Ishikawa (cell line): Measurements from ENCODE around the gene RAX2.

Experiments used
- CEBPB ChIP-seq: IDR thresholded peaks from 2 replicates; pipeline ENCODE4 v1.6.1; 2012
- CREB1 ChIP-seq: IDR thresholded peaks from 2 replicates; pipeline ENCODE4 v1.6.1; 2012; ENCODE audit warnings: low read depth
- EGR1 ChIP-seq: IDR thresholded peaks from 2 replicates; pipeline ENCODE4 v1.6.1; 2012
- EP300 ChIP-seq: IDR thresholded peaks from 2 replicates; pipeline ENCODE4 v1.6.1; 2012; ENCODE audit warnings: borderline replicate concordance
- FOXM1 ChIP-seq: IDR thresholded peaks from 2 replicates; pipeline ENCODE4 v1.6.1; 2012; ENCODE audit warnings: low read depth, borderline replicate concordance
- NFIC ChIP-seq: IDR thresholded peaks from 2 replicates; pipeline ENCODE4 v1.6.1; 2012
- RAD21 ChIP-seq: IDR thresholded peaks from 2 replicates; pipeline ENCODE4 v1.6.1; 2012; ENCODE audit warnings: low read depth
- TAF1 ChIP-seq: IDR thresholded peaks from 2 replicates; pipeline ENCODE4 v1.6.1; 2012; ENCODE audit warnings: low read depth, mild to moderate bottlenecking
- TCF12 ChIP-seq: IDR thresholded peaks from 2 replicates; pipeline ENCODE4 v1.6.1; 2012; ENCODE audit warnings: low read depth
- TEAD4 ChIP-seq: IDR thresholded peaks from 2 replicates; pipeline ENCODE4 v1.6.1; 2012
- YY1 ChIP-seq: IDR thresholded peaks from 2 replicates; pipeline ENCODE4 v1.6.1; 2012; ENCODE audit warnings: low read depth
- ZBTB7A ChIP-seq: IDR thresholded peaks from 2 replicates; pipeline ENCODE4 v1.6.1; 2012; ENCODE audit warnings: low read depth
- TF ChIP-seq, protein P1 (sequence below): IDR thresholded peaks from 2 replicates; pipeline ENCODE4 v1.6.1; 2012
- TF ChIP-seq, protein P2 (sequence below): IDR thresholded peaks from 2 replicates; pipeline ENCODE4 v1.6.1; 2012
- TF ChIP-seq, protein P3 (sequence below): IDR thresholded peaks from 2 replicates; pipeline ENCODE4 v1.6.1; 2012; ENCODE audit warnings: low read depth, mild to moderate bottlenecking

Gene RAX2

DNA sequence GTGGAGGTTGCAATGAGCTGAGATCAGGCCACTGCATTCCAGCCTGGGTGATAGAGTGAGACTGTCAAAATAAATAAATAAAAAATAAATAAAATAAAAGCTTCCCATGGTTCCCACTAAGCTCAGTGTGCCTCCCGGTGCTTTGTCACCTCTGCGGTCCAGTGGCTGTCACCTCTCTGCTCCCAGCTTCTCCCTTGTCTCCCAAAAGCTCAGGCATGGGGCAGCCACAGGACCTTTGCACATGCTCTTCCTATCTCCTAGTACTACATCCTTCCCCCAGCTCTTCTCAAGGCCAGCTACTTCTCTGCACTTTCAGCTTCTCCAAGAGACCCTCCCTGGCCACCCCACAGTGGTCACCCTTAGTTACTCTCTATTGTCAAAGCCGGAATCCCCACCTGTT, 21.8 kb upstream of the RAX2 start:
- TF ChIP-seq FOXM1 (no peak), CREB1 (no peak), TAF1 (no peak), EP300 (no peak), TCF12 (no peak), TEAD4 (no peak), YY1 (no peak), ZBTB7A (no peak), RAD21 (no peak), CEBPB (no peak), NFIC (no peak), EGR1 (no peak)
- TF ChIP-seq, protein P1, sequence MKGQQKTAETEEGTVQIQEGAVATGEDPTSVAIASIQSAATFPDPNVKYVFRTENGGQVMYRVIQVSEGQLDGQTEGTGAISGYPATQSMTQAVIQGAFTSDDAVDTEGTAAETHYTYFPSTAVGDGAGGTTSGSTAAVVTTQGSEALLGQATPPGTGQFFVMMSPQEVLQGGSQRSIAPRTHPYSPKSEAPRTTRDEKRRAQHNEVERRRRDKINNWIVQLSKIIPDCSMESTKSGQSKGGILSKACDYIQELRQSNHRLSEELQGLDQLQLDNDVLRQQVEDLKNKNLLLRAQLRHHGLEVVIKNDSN = no peak
- TF ChIP-seq, protein P2, sequence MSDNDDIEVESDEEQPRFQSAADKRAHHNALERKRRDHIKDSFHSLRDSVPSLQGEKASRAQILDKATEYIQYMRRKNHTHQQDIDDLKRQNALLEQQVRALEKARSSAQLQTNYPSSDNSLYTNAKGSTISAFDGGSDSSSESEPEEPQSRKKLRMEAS = no peak
- TF ChIP-seq, protein P3, sequence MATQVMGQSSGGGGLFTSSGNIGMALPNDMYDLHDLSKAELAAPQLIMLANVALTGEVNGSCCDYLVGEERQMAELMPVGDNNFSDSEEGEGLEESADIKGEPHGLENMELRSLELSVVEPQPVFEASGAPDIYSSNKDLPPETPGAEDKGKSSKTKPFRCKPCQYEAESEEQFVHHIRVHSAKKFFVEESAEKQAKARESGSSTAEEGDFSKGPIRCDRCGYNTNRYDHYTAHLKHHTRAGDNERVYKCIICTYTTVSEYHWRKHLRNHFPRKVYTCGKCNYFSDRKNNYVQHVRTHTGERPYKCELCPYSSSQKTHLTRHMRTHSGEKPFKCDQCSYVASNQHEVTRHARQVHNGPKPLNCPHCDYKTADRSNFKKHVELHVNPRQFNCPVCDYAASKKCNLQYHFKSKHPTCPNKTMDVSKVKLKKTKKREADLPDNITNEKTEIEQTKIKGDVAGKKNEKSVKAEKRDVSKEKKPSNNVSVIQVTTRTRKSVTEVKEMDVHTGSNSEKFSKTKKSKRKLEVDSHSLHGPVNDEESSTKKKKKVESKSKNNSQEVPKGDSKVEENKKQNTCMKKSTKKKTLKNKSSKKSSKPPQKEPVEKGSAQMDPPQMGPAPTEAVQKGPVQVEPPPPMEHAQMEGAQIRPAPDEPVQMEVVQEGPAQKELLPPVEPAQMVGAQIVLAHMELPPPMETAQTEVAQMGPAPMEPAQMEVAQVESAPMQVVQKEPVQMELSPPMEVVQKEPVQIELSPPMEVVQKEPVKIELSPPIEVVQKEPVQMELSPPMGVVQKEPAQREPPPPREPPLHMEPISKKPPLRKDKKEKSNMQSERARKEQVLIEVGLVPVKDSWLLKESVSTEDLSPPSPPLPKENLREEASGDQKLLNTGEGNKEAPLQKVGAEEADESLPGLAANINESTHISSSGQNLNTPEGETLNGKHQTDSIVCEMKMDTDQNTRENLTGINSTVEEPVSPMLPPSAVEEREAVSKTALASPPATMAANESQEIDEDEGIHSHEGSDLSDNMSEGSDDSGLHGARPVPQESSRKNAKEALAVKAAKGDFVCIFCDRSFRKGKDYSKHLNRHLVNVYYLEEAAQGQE = no peak

DNA sequence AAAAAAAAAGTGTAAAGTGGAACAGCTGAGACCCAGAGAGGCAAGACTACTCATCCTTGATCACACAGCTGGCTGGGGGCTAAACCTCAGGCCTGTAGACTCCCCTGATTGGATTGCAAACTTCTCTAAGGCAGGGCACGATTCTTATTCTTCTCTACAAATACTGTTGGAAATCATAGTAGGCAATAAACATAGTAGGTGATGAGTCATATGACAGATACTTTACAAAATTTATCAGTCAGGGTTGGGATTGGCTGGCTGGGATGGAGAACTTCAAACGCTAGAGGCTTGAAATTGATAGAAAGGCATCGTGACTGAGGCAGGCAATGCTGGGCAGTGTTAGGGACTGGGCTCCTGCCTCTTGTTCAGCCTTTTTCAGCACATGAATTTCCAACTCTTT, 20.1 kb upstream of the RAX2 start:
- TF ChIP-seq CEBPB (no peak), EGR1 (no peak), TAF1 (no peak), CREB1 (no peak), ZBTB7A (no peak), RAD21 (no peak), EP300 (no peak), TCF12 (no peak), YY1 (no peak), FOXM1 (no peak), NFIC (no peak), TEAD4 (no peak)
- TF ChIP-seq, protein P1 = no peak
- TF ChIP-seq, protein P2 = no peak
- TF ChIP-seq, protein P3 = no peak

DNA sequence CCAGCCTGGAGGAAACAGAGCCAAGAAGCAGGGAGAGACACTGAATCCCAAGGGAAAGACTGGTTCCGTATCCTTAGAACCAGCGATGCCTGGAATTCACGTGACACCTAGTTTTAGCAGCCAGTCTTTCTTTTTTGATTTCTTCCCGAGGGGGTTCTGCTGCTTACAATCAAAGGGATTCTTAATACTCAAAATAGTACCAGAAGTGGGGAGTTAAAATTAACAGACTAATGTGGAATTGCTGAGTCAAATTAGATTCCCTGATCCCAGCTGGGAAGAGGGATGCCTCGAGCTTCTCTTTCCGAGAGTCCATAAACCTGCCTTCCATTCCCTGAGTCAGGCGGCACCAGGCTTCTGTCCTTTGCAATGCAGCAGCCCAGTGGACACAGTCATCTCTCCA, 18.9 kb upstream of the RAX2 start:
- TF ChIP-seq TCF12 = no peak
- TF ChIP-seq RAD21 = no peak
- TF ChIP-seq FOXM1 = no peak
- no peak for TF ChIP-seq EGR1
- TF ChIP-seq NFIC = no peak
- TF ChIP-seq TAF1 = no peak
- TF ChIP-seq, protein P1 = no peak
- no peak for TF ChIP-seq EP300
- TF ChIP-seq ZBTB7A = no peak
- no peak for TF ChIP-seq CEBPB
- TF ChIP-seq YY1 = no peak
- TF ChIP-seq, protein P2 = no peak
- TF ChIP-seq CREB1 = no peak

DNA sequence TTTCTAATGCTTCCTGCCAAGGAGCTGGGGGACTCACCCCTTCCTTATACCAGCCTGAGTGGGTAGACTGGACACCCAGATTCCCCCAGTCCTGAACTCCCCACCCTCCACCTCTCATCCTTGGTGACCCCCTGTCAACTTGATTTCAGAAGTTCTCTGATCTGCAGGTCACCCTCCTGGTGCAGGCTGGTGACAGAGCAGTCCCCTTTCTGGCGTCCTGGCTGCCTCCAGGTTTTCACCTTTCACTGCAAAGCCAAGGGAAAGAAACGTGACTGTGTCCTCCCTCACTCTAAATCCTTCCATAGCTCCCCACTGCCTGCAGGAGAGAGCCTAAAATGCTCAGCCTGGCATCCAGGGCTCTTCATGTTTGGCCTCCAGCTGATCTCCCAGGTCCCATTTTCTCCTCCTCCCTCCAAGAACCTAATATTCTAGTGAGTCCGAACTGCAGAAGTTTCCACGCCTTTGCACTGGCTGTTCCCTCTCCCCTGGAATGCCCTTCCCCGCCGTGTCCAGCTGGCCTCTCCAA, 18.2 kb upstream of the RAX2 start:
- no peak for TF ChIP-seq FOXM1
- TF ChIP-seq, protein P1 = no peak
- TF ChIP-seq EP300 = no peak
- no peak for TF ChIP-seq TCF12
